Spleen (tissue), 7 donors: ENCODE measurements around the gene POU6F2.

Experiments used
- CTCF ChIP-seq, 11 experiments: fragments of 200-600 bp in 7 of 11; fragments of 450-650 bp in 4 of 11; sonication (generic) in 4 of 11; IDR thresholded peaks in 8 of 11; conservative IDR thresholded peaks in 3 of 11; 1 replicate in 7 of 11; 2 replicates in 4 of 11; pipeline versions ENCODE4 v1.4.0 to v1.8.0; 2016 to 2021; ENCODE audit warnings: antibody characterized with exemption in 11 of 11, inconsistent platforms in 4 of 11, mild to moderate bottlenecking in 1 of 11
- POLR2AphosphoS5 ChIP-seq, 3 donors: sonication (generic); formaldehyde crosslinking; IDR thresholded peaks; one replicate each; pipeline ENCODE4 v1.5.1; 2017; ENCODE audit warnings: antibody characterized with exemption in 3 of 3
- donor health status: DM: no; HTN: no; CAD: no; lungs with moderate emphysema.
- donor health status: DM: no; HTN: no; CAD: no.
- donor health status: DM: no; HTN: no; CAD: no.

GRCh38 chr7:39084349-39084748 is 106.6 kb downstream of the POU6F2 start:
- TF ChIP-seq CTCF (IDR thresholded peaks at IDR 0.05 in 8 of 11, conservative IDR thresholded peaks at IDR 0.05 in 3 of 11) (no peak), POLR2AphosphoS5 (IDR thresholded peaks at IDR 0.05) (no peak)
